ENCODE results near the gene ATP8A2. TPM values are rescaled to one million over a fixed set of nuclear protein-coding genes. Genes with fewer than 3 reads are reported as not detected.

ATP8A2 gene
- total RNA-seq, 2 experiments from 2014 or later, result 0.22 to 0.24 TPM

GRCh38 chr13:25616674-25617073, 244.9 kb downstream of the ATP8A2 start:
- Mint-ChIP-seq H3K4me1 (ENCODE audit: low read depth) (no peaks in the 10 kb centered on the region), H3K27ac (no peak overlapping the region), H3K27me3 (ENCODE audit: low read depth) (peaks cover 26% of the 10 kb centered on the region), H3K4me3 (no peak overlapping the region), H3K36me3 (ENCODE audit: low read depth) (peaks cover 2% of the 10 kb centered on the region), H3K9me3 (peaks cover 3% of the 10 kb centered on the region)
- intact Hi-C loops (cut with micrococcal nuclease), result no loop called here
- CTCF ChIA-PET, result no interaction called here
- no peak for DNase-seq

- intact Hi-C loops (cut with micrococcal nuclease), result no loop called here
- peaks cover 16% of the 10 kb centered on the region for H3K27me3 Mint-ChIP-seq (ENCODE audit: low read depth)
- peaks cover 2% of the 10 kb centered on the region for H3K36me3 Mint-ChIP-seq (ENCODE audit: low read depth)
- CTCF ChIA-PET, result no interaction called here
- DNase-seq, result no peak
- no peak overlapping the region for H3K4me3 Mint-ChIP-seq
- no peaks in the 10 kb centered on the region for H3K4me1 Mint-ChIP-seq (ENCODE audit: low read depth)
- H3K9me3 Mint-ChIP-seq, result peaks cover 3% of the 10 kb centered on the region
- H3K27ac Mint-ChIP-seq, result no peak overlapping the region
Measured at GRCh38 chr13:25619897-25620296, 248.1 kb downstream of the ATP8A2 start.

- H3K27me3 Mint-ChIP-seq (ENCODE audit: low read depth), result no peaks in the 10 kb centered on the region
- no peaks in the 10 kb centered on the region for H3K4me1 Mint-ChIP-seq (ENCODE audit: low read depth)
- no peak for DNase-seq
- H3K9me3 Mint-ChIP-seq, result peaks cover 8% of the 10 kb centered on the region
- no peak overlapping the region for H3K4me3 Mint-ChIP-seq
- no peak overlapping the region for H3K27ac Mint-ChIP-seq
- intact Hi-C loops (cut with micrococcal nuclease), result no loop called here
- H3K36me3 Mint-ChIP-seq (ENCODE audit: low read depth), result no peaks in the 10 kb centered on the region
- CTCF ChIA-PET, result no interaction called here
Measured at GRCh38 chr13:25625414-25625813, 253.6 kb downstream of the ATP8A2 start.

- Mint-ChIP-seq H3K4me3 (no peak overlapping the region), H3K36me3 (ENCODE audit: low read depth) (no peaks in the 10 kb centered on the region), H3K27me3 (ENCODE audit: low read depth) (peaks cover 7% of the 10 kb centered on the region), H3K27ac (no peak overlapping the region), H3K4me1 (ENCODE audit: low read depth) (no peaks in the 10 kb centered on the region), H3K9me3 (peaks cover 8% of the 10 kb centered on the region)
- intact Hi-C loops (cut with micrococcal nuclease), result no loop called here
- CTCF ChIA-PET, result interaction anchor here (0.6 kb wide), 1 partner anchor 22 kb away, joined by 4 read pairs; no protein-coding TSS in a partner anchor
- no peak for DNase-seq
Measured at GRCh38 chr13:25630329-25630900, 258.6 kb downstream of the ATP8A2 start.

GRCh38 chr13:25632166-25632888, 260.6 kb downstream of the ATP8A2 start:
- DNase-seq, result no peak
- no peak overlapping the region for H3K27ac Mint-ChIP-seq
- H3K4me1 Mint-ChIP-seq (ENCODE audit: low read depth), result no peaks in the 10 kb centered on the region
- H3K4me3 Mint-ChIP-seq, result no peak overlapping the region
- peaks cover 3% of the 10 kb centered on the region for H3K9me3 Mint-ChIP-seq
- CTCF ChIA-PET, result no interaction called here
- peaks cover 13% of the 10 kb centered on the region for H3K27me3 Mint-ChIP-seq (ENCODE audit: low read depth)
- no peaks in the 10 kb centered on the region for H3K36me3 Mint-ChIP-seq (ENCODE audit: low read depth)
- intact Hi-C loops (cut with micrococcal nuclease), result no loop called here

GRCh38 chr13:25633093-25633492, 261.3 kb downstream of the ATP8A2 start:
- intact Hi-C loops (cut with micrococcal nuclease), result no loop called here
- Mint-ChIP-seq H3K9me3 (no peaks in the 10 kb centered on the region), H3K4me1 (ENCODE audit: low read depth) (no peaks in the 10 kb centered on the region), H3K36me3 (ENCODE audit: low read depth) (no peaks in the 10 kb centered on the region), H3K4me3 (no peak overlapping the region), H3K27ac (no peak overlapping the region), H3K27me3 (ENCODE audit: low read depth) (peaks cover 13% of the 10 kb centered on the region)
- CTCF ChIA-PET, result no interaction called here
- no peak for DNase-seq

- CTCF ChIA-PET, result no interaction called here
- intact Hi-C loops (cut with micrococcal nuclease), result no loop called here
- no peaks in the 10 kb centered on the region for H3K36me3 Mint-ChIP-seq (ENCODE audit: low read depth)
Measured at GRCh38 chr13:25645681-25646080, 273.9 kb downstream of the ATP8A2 start.

GRCh38 chr13:25649001-25649633, 277.3 kb downstream of the ATP8A2 start:
- Mint-ChIP-seq H3K27ac (no peak overlapping the region), H3K27me3 (ENCODE audit: low read depth) (peaks cover 5% of the 10 kb centered on the region), H3K36me3 (ENCODE audit: low read depth) (no peaks in the 10 kb centered on the region), H3K9me3 (peaks cover 13% of the 10 kb centered on the region), H3K4me3 (no peak overlapping the region), H3K4me1 (ENCODE audit: low read depth) (no peaks in the 10 kb centered on the region)
- intact Hi-C loops (cut with micrococcal nuclease), result no loop called here
- CTCF ChIA-PET, result no interaction called here
- DNase-seq, result no peak

More at GRCh38 chr13:25645681-25646080, 273.9 kb downstream of the ATP8A2 start:
- Mint-ChIP-seq H3K4me3 (no peak overlapping the region), H3K4me1 (ENCODE audit: low read depth) (no peaks in the 10 kb centered on the region), H3K9me3 (peaks cover 15% of the 10 kb centered on the region), H3K27me3 (ENCODE audit: low read depth) (no peaks in the 10 kb centered on the region), H3K27ac (no peak overlapping the region)
- no peak for DNase-seq

- intact Hi-C loops (cut with micrococcal nuclease), result no loop called here
- CTCF ChIA-PET, result no interaction called here
- Mint-ChIP-seq H3K27me3 (ENCODE audit: low read depth) (peaks cover 9% of the 10 kb centered on the region), H3K4me1 (ENCODE audit: low read depth) (no peaks in the 10 kb centered on the region), H3K4me3 (no peak overlapping the region), H3K9me3 (peaks cover 7% of the 10 kb centered on the region), H3K27ac (no peak overlapping the region), H3K36me3 (ENCODE audit: low read depth) (no peaks in the 10 kb centered on the region)
- DNase-seq, result no peak
Measured at GRCh38 chr13:25652764-25653163, 281.0 kb downstream of the ATP8A2 start.

GRCh38 chr13:25654322-25654721, 282.5 kb downstream of the ATP8A2 start:
- CTCF ChIA-PET, result no interaction called here
- DNase-seq, result no peak
- H3K27me3 Mint-ChIP-seq (ENCODE audit: low read depth), result peaks cover 9% of the 10 kb centered on the region
- H3K9me3 Mint-ChIP-seq, result no peaks in the 10 kb centered on the region
- no peak overlapping the region for H3K4me3 Mint-ChIP-seq
- intact Hi-C loops (cut with micrococcal nuclease), result no loop called here
- no peaks in the 10 kb centered on the region for H3K36me3 Mint-ChIP-seq (ENCODE audit: low read depth)
- no peak overlapping the region for H3K27ac Mint-ChIP-seq
- H3K4me1 Mint-ChIP-seq (ENCODE audit: low read depth), result no peaks in the 10 kb centered on the region

- CTCF ChIA-PET, result interaction anchor here (0.8 kb wide), 1 partner anchor 10 kb away, joined by 3 read pairs; no protein-coding TSS in a partner anchor
- Mint-ChIP-seq H3K36me3 (ENCODE audit: low read depth) (no peaks in the 10 kb centered on the region), H3K27ac (no peak overlapping the region), H3K27me3 (ENCODE audit: low read depth) (peaks cover 9% of the 10 kb centered on the region), H3K4me1 (ENCODE audit: low read depth) (no peaks in the 10 kb centered on the region), H3K9me3 (no peaks in the 10 kb centered on the region), H3K4me3 (no peak overlapping the region)
- no peak for DNase-seq
- intact Hi-C loops (cut with micrococcal nuclease), result no loop called here
Measured at GRCh38 chr13:25657157-25657556, 285.4 kb downstream of the ATP8A2 start.

- CTCF ChIA-PET, result no interaction called here
- DNase-seq, result no peak
- intact Hi-C loops (cut with micrococcal nuclease), result no loop called here
- Mint-ChIP-seq H3K27ac (no peak overlapping the region), H3K4me1 (ENCODE audit: low read depth) (no peaks in the 10 kb centered on the region), H3K27me3 (ENCODE audit: low read depth) (peaks cover 4% of the 10 kb centered on the region), H3K4me3 (no peak overlapping the region), H3K9me3 (no peaks in the 10 kb centered on the region), H3K36me3 (ENCODE audit: low read depth) (no peaks in the 10 kb centered on the region)
Measured at GRCh38 chr13:25659091-25659795, 287.5 kb downstream of the ATP8A2 start.

Data from activated naive CD4-positive, alpha-beta T cell treated with anti-CD3 and anti-CD28 coated beads for 36 hours (primary cell).